GM12878 (cell line): Measurements from ENCODE around the gene ANKRD44. TPM values are rescaled to one million over a fixed set of nuclear protein-coding genes. Genes with fewer than 3 reads are reported as not detected.

Source experiments
- ATAC-seq: fragments of 200-7000 bp; cut with Tn5 transposase; 3 replicates; pipeline ENCODE4 v1.9.1; 2020; ENCODE audit warnings: mild to moderate bottlenecking, moderate library complexity
- BruUV-seq: library from RNA; stranded (reverse); fragments of 400-500 nt; replicated peaks from 2 replicates; lab custom pipeline; 2021; lab: Mats Ljungman, UMichigan
- CTCF ChIA-PET: fragments of 300-600 bp; sonication (Branson Sonifier 250); formaldehyde crosslinking; extraction: SDS; loops from one replicate; lab custom pipeline; 2021; ENCODE audit warnings: inconsistent platforms; lab: Yijun Ruan, JAX
- POLR2A ChIA-PET: fragments of 350-600 bp; formaldehyde crosslinking; extraction: SDS; loops from one replicate; lab custom pipeline; 2021; ENCODE audit warnings: inconsistent platforms; lab: Charles Lee
- RAD21 ChIA-PET: fragments of 300-600 bp; sonication (Branson Sonifier 250); formaldehyde crosslinking; loops from one replicate; lab custom pipeline; 2023; ENCODE audit warnings: antibody characterized with exemption; ENCODE audit not compliant: unreplicated experiment; lab: Charles Lee
- SMC1A ChIA-PET: fragments of 300-600 bp; sonication (Branson Sonifier 250); formaldehyde crosslinking; loops from one replicate; lab custom pipeline; 2023; ENCODE audit not compliant: unreplicated experiment, uncharacterized antibody; lab: Charles Lee
- DNase-seq: peaks from one replicate; pipeline ENCODE4 v3.0.0-alpha.2; 2011; ENCODE audit warnings: low read depth, low spot score
- FAIRE-seq: peaks from 3 replicates; lab custom pipeline; 2011; peaks lifted over from hg19 to GRCh38; lab: Jason Lieb, UNC
- H2AFZ ChIP-seq: 2 replicates; pipeline ENCODE4 v1.6.0; 2011; ENCODE audit warnings: low read depth, low read length, control low read depth; ENCODE audit not compliant: control insufficient read depth
- H3K27ac ChIP-seq: 2 replicates; pipeline ENCODE4 v1.5.1; 2011; ENCODE audit warnings: control low read depth; ENCODE audit not compliant: control insufficient read depth, insufficient read depth
- H3K27me3 ChIP-seq, 2 experiments: replicated peaks in 1 of 2; 2 replicates each; pipeline versions ENCODE4 v1.6.0 to v1.6.1; 2011; ENCODE audit warnings: low read length in 1 of 2; ENCODE audit not compliant: control insufficient read depth in 2 of 2, insufficient read depth in 2 of 2
- H3K36me3 ChIP-seq, 2 experiments: 2 replicates each; pipeline ENCODE4 v1.5.1; 2011; ENCODE audit warnings: low read length in 1 of 2; ENCODE audit not compliant: control insufficient read depth in 2 of 2, insufficient read depth in 2 of 2
- H3K4me1 ChIP-seq: 2 replicates; pipeline ENCODE4 v1.6.1; 2011; ENCODE audit warnings: mild to moderate bottlenecking, low read length, moderate library complexity, mixed read lengths; ENCODE audit not compliant: control insufficient read depth, insufficient read depth
- H3K4me2 ChIP-seq: 2 replicates; pipeline ENCODE4 v1.6.0; 2011; ENCODE audit warnings: control low read depth; ENCODE audit not compliant: control insufficient read depth, insufficient read depth
- H3K4me3 ChIP-seq: fragments of 200-600 bp; sonication (generic); 2 replicates; pipeline ENCODE4 v1.5.1; 2016
- H3K79me2 ChIP-seq: 2 replicates; pipeline ENCODE4 v1.6.0; 2011; ENCODE audit warnings: low read length; ENCODE audit not compliant: control insufficient read depth, insufficient read depth
- H3K9ac ChIP-seq: 2 replicates; pipeline ENCODE4 v1.8.0; 2011; ENCODE audit warnings: low read length, control low read depth, mixed read lengths; ENCODE audit not compliant: control insufficient read depth, insufficient read depth
- H3K9me3 ChIP-seq: replicated peaks from 3 replicates; pipeline ENCODE4 v1.5.1; 2011; ENCODE audit warnings: mild to moderate bottlenecking, low read length; ENCODE audit not compliant: control insufficient read depth, insufficient read depth
- H4K20me1 ChIP-seq: 2 replicates; pipeline ENCODE4 v1.6.0; 2011; ENCODE audit not compliant: control insufficient read depth, insufficient read depth
- EGR1 ChIP-seq, 2 experiments: IDR thresholded peaks; 1 replicate in 1 of 2; 2 replicates in 1 of 2; pipeline ENCODE4 v1.6.1; 2011 to 2012; ENCODE audit warnings: low read depth in 2 of 2, low read length in 2 of 2, borderline replicate concordance in 1 of 2, mild to moderate bottlenecking in 1 of 2, moderate library complexity in 1 of 2
- ESRRA ChIP-seq: IDR thresholded peaks from 2 replicates; pipeline ENCODE4 v1.6.1; 2012; ENCODE audit warnings: mild to moderate bottlenecking, low read length, improper control_type of control experiment
- MYC ChIP-seq: IDR thresholded peaks from 2 replicates; pipeline ENCODE4 v1.6.1; 2011; ENCODE audit warnings: mild to moderate bottlenecking, low read length, moderate library complexity, inconsistent platforms; ENCODE audit not compliant: insufficient read depth, insufficient replicate concordance, insufficient read length, severe bottlenecking
- NR2F1 ChIP-seq: fragments of 450-650 bp; conservative IDR thresholded peaks from 2 replicates; pipeline ENCODE4 v1.6.1; 2017; ENCODE audit warnings: mild to moderate bottlenecking
- POLR2AphosphoS5 ChIP-seq: IDR thresholded peaks from 2 replicates; pipeline ENCODE4 v1.6.1; 2011; ENCODE audit warnings: mild to moderate bottlenecking, low read length, inconsistent platforms
- TARDBP ChIP-seq: IDR thresholded peaks from 2 replicates; pipeline ENCODE4 v1.6.1; 2016; ENCODE audit warnings: borderline replicate concordance
- ZNF622 ChIP-seq: fragments of 450-650 bp; IDR thresholded peaks from 2 replicates; pipeline ENCODE4 v1.6.1; 2017; ENCODE audit warnings: mild to moderate bottlenecking, inconsistent platforms
- WGBS: methylation state at CpG from one replicate; pipeline ENCODE4 v1.1.6; 2016; ENCODE audit warnings: low lambda C conversion rate; ENCODE audit not compliant: insufficient replicate concordance, insufficient coverage; ENCODE audit errors: missing lambda C conversion rate; 5-methylcytosine and 5-hydroxymethylcytosine counted together
- in situ Hi-C: fragments of 300-500 bp; cut with MboI; formaldehyde crosslinking; loops from 9 replicates; pipeline ENCODE4 v1.14.3; 2018; ENCODE audit warnings: mixed read lengths
- intact Hi-C: fragments of 100-400 bp; cut with micrococcal nuclease; formaldehyde crosslinking; loops from one replicate; pipeline ENCODE4 v1.14.2; 2022; ENCODE audit not compliant: unreplicated experiment
- polyA plus RNA-seq, 11 experiments: library from polyadenylated mRNA; depleted of rRNA in 4 of 11; unstranded in 6 of 11; stranded (reverse) in 5 of 11; fragments of >200 nt; fragmentation: Nextera tagmentation in 4 of 11; fragmentation: Illumina TruSeq in 1 of 11; extraction: Ambion mirVana in 4 of 11; extraction: Trizol in 1 of 11; gene quantifications; 1 replicate in 1 of 11; 2 replicates in 10 of 11; pipeline versions ENCODE4 v1.2.1 to v1.2.3, GENCODE V29; 2011 to 2016; ENCODE audit warnings: inconsistent platforms in 2 of 11, missing spikeins in 2 of 11, low read depth in 1 of 11
- total RNA-seq, 4 experiments: library from RNA; depleted of rRNA in 3 of 4; stranded (reverse); fragments of >200 nt in 3 of 4; fragmentation: Illumina TruSeq in 1 of 4; extraction: Trizol in 1 of 4; gene quantifications; 2 replicates each; pipeline versions ENCODE4 v1.2.1 to v1.2.3, GENCODE V29; 2013 to 2021
- TF ChIP-seq, protein P1 (sequence below): fragments of 450-650 bp; IDR thresholded peaks from 2 replicates; pipeline ENCODE4 v1.6.1; 2017; ENCODE audit warnings: mild to moderate bottlenecking, low read depth, inconsistent platforms; ENCODE audit not compliant: poor library complexity, severe bottlenecking
- TF ChIP-seq, protein P2 (sequence below): IDR thresholded peaks from 2 replicates; pipeline ENCODE4 v1.6.1; 2011; ENCODE audit warnings: borderline replicate concordance, low read depth, mild to moderate bottlenecking, moderate library complexity, mixed read lengths, low read length; ENCODE audit not compliant: insufficient read depth; ENCODE audit errors: extremely low read length
- TF ChIP-seq, protein P3 (sequence below): fragments of 150-350 bp; IDR thresholded peaks from 2 replicates; pipeline ENCODE4 v1.6.1; 2014; ENCODE audit warnings: mild to moderate bottlenecking, low read depth, low read length

The ANKRD44 gene
- total and polyA plus RNA-seq, 10 of the 15 experiments (the other 5 are each of a cell fraction or from before 2014, with no cell fraction given), result 19.1 to 99.1 (median 59.6) TPM

DNA sequence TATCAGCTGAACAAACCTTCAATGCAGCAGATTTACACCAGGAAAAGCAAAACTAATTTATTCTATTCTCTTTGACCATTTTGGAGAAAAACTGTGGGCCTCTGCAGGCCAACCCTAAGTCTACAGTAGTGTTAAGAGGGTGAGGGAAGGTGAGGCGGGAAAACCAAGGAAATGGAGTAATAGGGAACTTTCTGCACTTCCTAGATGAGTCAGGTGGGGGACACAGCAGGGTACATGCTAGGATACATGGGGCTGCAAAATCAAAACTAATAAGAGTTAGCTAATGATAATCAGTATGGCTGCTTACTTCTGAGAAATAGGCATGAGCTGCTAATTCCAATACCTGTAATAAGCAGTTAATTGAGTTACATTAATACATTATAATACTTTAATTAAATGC lies 318.1 kb downstream of the ANKRD44 start:
- WGBS, result 100% methylated on average over 1 of the region's 1 CpG
- Histone ChIP-seq H3K9ac (no peak overlapping the region), H3K4me1 (no peaks in the 10 kb centered on the region), H3K27ac (no peak overlapping the region), H3K27me3 (no peaks in the 10 kb centered on the region), H2AFZ (no peak overlapping the region), H3K9me3 (no peaks in the 10 kb centered on the region), H4K20me1 (no peaks in the 10 kb centered on the region), H3K4me2 (no peak overlapping the region), H3K4me3 (no peak overlapping the region), H3K79me2 (no peaks in the 10 kb centered on the region), H3K36me3 (peaks cover 0 to 13% of the 10 kb centered on the region in 2 experiments; a peak in 3 of 4 replicates)
- TF ChIP-seq POLR2AphosphoS5, result no peak
- DNase-seq (no peak), ATAC-seq (no peak), FAIRE-seq (no peak)
- RAD21 ChIA-PET, result no interaction called here
- SMC1A ChIA-PET, result interaction anchor here (0.6 kb wide), 1 partner anchor 61 kb away, joined by 3 read pairs; no protein-coding TSS in a partner anchor
- no TSS peak for BruUV-seq
- POLR2A ChIA-PET, result no interaction called here
- CTCF ChIA-PET, result no interaction called here
- intact Hi-C loops (no loop called here), in situ Hi-C loops (no loop called here)

DNA sequence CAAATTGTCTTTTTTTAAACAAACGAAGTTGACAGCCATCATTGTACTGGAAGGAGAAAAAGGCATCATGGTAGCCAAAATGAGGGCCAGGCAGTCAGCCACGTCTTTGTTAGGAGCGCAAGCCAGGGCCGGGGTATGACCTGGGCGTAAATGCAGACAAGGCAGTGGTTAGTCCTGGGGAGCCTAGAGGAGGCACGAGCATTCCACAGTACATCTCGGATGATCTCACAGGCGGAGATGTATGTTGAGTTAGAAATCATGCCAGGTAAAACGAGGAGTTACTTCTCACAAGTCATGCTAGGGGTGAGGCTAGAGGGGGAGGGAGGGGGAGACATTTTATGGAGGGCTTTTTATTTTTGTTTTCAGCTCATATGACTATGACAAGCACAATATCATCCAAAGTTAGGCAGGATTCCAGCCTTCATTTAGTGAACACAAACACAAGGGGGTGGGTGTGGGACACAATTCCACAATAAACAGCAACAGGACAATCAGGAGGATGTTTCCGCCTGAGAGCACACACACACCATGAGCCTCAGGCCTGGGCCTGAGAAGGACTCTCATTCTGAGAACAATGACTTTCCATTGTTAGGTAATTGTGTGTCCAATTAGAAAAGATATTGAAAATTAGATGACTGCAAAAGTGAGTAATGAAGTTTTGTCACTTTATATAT lies 319.7 kb downstream of the ANKRD44 start:
- no peak for DNase-seq
- H3K36me3 ChIP-seq, result peaks cover 0 to 13% of the 10 kb centered on the region in 2 experiments; a peak in 3 of 4 replicates
- intact Hi-C loops, result no loop called here
- SMC1A ChIA-PET, result no interaction called here
- in situ Hi-C loops, result no loop called here
- no peak overlapping the region for H3K9ac ChIP-seq
- no peaks in the 10 kb centered on the region for H3K79me2 ChIP-seq
- no peak for ATAC-seq
- 98% methylated on average over 10 of the region's 10 CpGs for WGBS
- no peak overlapping the region for H2AFZ ChIP-seq
- POLR2A ChIA-PET, result no interaction called here
- RAD21 ChIA-PET, result no interaction called here
- no TSS peak for BruUV-seq
- TF ChIP-seq TARDBP (no peak), NR2F1 (no peak), MYC (no peak), ZNF622 (no peak), ESRRA (no peak), EGR1 (IDR thresholded peaks at IDR 0.05; ENCODE audit: borderline replicate concordance in 1 of 2, low read depth in 2 of 2, low read length in 2 of 2) (no peak)
- TF ChIP-seq, protein P1, sequence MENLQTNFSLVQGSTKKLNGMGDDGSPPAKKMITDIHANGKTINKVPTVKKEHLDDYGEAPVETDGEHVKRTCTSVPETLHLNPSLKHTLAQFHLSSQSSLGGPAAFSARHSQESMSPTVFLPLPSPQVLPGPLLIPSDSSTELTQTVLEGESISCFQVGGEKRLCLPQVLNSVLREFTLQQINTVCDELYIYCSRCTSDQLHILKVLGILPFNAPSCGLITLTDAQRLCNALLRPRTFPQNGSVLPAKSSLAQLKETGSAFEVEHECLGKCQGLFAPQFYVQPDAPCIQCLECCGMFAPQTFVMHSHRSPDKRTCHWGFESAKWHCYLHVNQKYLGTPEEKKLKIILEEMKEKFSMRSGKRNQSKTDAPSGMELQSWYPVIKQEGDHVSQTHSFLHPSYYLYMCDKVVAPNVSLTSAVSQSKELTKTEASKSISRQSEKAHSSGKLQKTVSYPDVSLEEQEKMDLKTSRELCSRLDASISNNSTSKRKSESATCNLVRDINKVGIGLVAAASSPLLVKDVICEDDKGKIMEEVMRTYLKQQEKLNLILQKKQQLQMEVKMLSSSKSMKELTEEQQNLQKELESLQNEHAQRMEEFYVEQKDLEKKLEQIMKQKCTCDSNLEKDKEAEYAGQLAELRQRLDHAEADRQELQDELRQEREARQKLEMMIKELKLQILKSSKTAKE, result no peak
- TF ChIP-seq, protein P2, sequence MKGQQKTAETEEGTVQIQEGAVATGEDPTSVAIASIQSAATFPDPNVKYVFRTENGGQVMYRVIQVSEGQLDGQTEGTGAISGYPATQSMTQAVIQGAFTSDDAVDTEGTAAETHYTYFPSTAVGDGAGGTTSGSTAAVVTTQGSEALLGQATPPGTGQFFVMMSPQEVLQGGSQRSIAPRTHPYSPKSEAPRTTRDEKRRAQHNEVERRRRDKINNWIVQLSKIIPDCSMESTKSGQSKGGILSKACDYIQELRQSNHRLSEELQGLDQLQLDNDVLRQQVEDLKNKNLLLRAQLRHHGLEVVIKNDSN, result no peak
- TF ChIP-seq, protein P3, sequence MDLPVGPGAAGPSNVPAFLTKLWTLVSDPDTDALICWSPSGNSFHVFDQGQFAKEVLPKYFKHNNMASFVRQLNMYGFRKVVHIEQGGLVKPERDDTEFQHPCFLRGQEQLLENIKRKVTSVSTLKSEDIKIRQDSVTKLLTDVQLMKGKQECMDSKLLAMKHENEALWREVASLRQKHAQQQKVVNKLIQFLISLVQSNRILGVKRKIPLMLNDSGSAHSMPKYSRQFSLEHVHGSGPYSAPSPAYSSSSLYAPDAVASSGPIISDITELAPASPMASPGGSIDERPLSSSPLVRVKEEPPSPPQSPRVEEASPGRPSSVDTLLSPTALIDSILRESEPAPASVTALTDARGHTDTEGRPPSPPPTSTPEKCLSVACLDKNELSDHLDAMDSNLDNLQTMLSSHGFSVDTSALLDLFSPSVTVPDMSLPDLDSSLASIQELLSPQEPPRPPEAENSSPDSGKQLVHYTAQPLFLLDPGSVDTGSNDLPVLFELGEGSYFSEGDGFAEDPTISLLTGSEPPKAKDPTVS, result no peak
- FAIRE-seq, result no peak
- no peaks in the 10 kb centered on the region for H4K20me1 ChIP-seq
- H3K4me2 ChIP-seq, result no peak overlapping the region
- no peaks in the 10 kb centered on the region for H3K4me1 ChIP-seq
- no peaks in the 10 kb centered on the region for H3K27me3 ChIP-seq
- CTCF ChIA-PET, result no interaction called here
- no peaks in the 10 kb centered on the region for H3K9me3 ChIP-seq
- no peak overlapping the region for H3K4me3 ChIP-seq
- H3K27ac ChIP-seq, result no peak overlapping the region
